HG03196 (cell line): ENCODE measurements around the gene PIPOX.

Source experiments
- ATAC-seq: cut with Tn5 transposase; IDR thresholded peaks from one replicate; pipeline ENCODE4 v1.9.1; 2021; ENCODE audit not compliant: unreplicated experiment

The PIPOX gene

DNA sequence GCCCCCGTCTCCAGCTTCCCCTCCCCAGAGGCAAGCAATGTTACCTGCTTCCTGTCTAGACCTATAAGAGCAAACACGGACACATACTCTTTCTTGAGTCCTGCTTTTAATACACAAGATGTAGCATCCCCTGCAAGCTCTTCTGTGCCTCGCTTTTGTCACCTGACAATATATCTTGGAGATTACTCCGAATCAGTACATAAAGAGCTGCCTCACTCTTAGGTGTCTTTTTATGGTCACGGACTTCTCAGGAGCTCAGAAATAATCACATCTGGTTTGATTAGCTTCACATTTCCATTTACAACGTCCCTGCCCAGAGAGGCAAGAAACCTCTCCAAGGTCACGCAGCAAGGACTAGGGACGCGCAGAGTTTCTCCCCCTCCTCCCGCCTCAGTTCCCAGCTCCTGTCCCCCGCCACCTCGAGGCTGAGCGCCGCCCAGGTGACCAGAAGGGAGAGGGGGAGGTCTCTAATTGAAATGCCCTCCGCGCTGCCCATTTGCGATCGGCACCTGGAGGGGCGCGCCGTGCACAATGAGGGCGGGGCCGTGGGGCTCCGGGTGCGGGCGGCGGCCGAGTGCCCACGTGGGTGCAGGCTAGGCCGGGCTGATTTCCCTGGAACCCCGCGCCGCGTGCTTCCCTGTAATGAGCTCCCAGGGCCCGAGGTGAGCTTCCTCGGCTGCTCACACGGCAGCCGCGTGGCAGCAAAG is 23.3 kb upstream of the PIPOX start:
- no peak for ATAC-seq

DNA sequence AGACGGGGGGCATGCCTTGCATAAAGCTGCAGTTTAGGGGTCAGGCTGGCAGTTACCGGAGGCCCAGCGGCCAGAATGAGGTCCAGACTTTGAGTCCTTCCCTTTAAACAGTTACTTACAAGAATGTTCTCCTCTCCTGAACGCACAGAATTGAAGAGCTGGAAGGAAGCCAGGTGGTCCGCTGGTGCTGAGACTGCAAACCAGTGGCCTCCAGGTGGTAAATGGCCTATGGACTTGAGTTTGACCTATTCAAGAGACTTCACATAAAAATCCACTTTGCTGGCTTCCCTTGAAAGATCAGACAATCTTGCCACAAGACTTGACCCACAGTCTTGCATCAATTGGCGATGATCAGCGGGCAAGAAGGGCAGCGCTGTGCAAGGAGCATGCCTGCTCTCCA is 22.4 kb upstream of the PIPOX start:
- no peak for ATAC-seq

DNA sequence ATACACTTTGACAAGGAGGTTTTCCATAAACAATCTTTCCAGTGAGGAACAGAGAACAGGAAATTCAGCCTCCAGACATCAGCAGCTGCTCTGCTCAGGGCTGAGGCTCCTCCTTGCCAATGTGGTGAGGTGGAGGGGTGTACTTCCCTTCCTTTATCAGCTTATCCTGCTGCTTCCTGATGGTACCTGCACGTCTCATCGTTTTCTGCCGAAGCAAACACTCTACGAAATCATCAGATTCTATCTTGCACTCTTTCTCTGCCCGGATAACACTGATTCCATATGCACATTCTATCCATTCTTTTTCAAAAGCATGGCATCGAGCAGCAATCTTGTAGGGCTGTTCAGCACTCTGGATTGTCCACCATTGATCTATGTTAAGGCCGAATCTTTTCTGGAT is 21.7 kb upstream of the PIPOX start:
- no peak for ATAC-seq

DNA sequence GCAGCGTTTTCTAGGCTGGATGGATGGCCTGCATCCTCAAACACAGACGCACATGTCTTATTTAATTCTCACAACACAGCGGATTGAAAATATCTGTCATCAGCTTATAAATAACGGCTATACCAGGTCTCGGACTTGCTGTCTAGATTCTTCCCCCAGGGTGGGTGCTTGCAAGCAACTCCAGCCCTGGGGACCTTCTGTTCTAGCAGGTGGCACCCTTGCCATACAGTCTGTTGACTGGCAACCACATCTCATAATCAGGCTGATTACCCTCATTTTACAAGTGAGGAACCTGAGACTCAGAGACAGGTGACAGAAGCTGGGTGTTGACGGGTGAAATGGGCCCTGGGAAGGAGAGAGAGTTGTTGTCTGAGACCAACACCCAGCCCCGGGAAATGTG is 20.9 kb upstream of the PIPOX start:
- no peak for ATAC-seq

DNA sequence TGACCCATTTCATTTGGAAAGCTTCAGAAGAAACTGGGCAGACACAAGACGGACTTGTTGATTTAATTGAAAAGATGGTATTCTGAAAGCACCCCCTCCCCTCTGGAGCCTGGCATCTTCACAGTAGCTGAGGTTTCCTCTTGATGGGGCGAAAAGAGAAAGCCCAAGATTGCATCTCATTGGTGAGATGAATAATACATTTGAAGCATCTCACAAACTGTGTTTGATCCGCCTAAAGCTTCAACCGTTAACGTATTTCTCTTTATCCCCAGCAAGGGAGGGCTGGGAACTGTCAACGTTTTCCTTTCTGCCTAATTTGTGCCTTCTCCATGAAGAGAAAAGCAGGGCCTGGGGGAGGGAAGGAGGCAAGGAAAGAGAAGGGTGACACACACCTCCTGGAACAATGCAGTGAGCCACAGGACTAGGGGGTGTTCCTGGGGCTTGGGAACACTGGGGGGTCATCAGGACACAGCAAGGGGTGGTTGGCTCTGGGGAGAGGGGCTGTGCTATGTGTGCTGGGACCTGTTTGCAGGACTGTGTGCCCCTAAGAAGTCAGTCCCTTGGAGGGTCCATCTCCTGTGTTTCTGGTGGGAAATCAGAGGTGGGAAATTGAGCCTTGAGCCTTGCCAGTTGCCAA is 18.5 kb upstream of the PIPOX start:
- no peak for ATAC-seq

DNA sequence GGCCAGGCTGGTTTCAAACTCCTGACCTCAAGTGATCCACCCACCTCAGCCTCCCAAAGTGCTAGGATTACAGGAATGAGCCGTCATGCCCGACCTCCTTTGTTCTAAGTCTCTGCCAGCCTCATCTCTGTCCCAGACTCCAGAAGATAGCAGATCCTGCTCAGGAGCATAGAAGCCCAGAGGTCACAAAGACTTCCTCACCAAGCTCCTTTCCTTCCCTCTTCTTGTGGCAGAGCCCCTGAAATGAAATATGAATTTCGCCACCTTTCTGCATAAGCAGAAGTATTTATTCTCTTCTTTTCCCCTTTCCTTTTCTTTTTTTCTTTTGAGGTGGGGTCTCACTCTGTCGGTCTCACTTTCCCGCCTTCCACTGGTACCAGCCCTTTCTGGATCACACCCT is 11.5 kb upstream of the PIPOX start:
- no peak for ATAC-seq

DNA sequence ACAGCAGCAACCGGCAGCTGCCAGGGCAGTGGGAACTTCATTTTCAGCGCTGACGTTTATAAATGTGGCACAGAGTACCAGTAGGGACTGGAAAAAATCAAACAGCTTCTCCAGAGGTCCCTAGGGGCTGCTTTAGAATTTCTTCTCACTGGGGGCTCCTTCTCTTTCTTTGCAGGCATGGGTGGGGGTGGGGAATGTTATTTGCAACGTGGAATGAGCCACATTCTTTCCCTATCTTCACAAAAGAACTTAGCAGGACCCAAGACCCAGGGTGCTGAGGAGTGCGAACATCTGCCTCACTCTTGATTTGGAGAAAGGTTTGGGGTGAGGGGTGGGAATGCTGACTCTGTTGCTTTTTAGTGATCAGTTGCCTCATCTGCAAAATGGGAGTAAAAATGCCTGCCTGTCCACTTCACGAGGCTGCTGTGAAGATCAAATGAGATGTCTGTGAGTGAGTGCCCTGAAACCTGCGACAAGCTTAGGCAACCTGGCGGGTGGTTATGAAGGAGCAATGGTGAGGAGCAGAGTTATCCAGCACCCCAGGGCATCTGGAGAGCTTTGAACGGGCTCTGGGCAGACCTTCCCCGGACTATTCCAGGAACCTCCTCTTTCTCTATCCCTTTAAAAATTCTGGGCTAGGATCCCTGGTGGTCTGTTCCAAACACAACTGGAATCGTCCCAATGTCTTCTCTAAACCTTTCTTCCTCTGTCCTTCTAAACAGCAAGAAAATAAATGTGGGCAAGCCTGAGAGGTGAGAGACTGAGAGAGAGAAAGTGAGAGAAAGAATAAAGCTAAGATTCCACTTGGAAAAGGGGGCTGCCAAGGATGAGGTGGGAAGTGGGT is 10.7 kb upstream of the PIPOX start:
- ATAC-seq: no peak

DNA sequence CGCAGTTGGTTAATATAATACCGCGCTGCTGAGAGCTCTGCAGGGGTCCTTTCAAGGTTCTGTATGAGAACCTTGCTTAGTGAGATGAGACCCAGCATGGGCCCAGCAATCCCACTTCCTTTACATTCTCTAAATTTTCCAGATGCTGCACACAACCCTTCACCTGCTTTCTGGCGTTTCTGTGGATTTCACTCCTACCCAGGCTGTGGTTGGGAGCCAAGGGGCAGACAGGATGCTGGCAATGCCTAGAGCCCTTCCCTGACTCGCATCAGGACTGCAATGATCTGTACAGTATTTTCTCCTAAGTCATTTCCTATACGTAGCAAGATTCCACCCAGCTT is 10.1 kb upstream of the PIPOX start:
- no peak for ATAC-seq

DNA sequence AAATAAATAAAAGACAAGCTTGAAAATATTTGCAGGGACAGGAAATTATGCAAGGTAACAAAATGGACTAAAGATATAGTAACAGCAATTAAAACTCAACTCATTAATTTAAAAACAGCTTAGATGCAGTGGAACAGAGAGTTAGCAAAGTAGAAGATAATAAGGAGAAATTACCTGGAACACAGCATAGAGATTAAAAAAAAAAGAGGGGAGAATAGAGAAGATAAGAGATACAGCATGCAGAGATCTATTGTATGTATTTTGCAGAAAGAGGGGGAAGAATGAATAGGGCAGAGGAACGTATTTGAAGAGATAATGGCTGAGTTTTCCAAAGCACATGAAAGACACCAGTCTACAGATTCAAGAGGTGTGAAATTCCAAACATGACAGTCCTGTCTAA is 8.4 kb upstream of the PIPOX start:
- ATAC-seq: no peak

DNA sequence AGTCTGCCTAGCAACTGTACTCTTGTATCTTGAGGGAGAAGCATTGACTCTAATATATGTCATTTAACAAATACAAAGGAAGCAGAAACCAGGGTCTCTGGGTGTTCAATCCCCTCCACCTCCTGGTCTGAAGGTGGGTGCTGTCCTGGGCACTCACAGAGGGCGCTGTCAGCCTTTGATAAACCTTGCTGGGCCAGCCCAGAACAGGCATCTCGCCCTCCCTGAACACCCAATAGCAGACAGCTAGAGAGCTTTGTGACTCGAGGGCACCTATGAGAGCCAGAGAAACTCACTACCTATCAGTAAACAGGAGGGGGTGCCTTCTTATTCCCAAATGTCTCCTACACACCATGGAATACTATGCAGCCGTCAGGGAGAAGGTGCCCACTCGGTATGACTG is 6.4 kb upstream of the PIPOX start:
- no peak for ATAC-seq

DNA sequence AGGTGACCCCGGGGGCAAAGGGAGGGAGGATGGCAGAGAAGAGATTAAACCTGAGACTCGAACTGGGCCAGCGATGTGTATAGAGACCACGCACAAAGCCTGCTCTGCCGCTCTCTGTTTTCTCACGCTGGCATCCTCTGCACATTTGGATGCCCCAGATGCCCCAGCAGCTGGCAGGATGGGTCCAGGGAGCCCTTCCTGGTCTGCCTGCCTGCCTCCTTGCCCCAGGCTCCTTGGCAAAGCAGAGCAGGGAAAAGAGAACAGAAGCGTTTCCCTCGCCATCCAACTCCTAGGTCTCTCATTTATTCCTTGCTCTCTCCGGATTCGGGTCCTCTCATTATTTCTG is 5.2 kb upstream of the PIPOX start:
- no peak for ATAC-seq

DNA sequence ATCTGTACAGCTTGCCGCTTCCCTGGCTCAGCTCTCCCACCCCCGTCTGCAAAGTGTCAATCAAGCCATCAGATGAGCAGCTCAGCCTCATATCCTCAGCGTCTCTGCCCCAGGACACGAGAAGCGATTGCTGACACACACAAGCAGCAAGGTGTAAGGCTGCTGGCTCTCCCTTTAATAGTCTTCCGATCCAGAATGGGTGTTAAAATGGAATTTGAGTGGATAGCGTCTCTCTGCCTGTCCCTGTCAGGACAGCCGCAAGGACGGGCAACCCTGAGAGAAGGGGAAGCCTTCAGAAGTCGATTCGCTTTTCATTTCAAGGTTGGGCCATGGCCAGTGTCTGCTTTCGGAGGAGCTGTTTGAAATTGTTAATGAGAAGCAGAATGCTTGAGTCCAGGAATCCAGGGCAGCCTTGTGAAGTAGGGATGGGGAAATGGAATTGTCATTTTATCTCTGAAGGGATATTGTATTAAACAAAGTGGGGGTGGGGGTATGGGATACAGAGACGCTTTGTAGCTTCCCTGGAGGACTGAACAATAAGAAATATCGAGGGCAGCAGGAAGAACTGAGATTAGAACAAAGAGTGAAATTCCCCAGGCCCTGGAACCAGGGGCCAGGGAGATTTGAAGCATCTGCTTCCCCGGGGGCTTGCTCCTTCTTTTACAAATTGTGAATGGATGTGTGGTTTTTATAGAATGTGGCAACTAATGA is 4.7 kb upstream of the PIPOX start:
- no peak for ATAC-seq

DNA sequence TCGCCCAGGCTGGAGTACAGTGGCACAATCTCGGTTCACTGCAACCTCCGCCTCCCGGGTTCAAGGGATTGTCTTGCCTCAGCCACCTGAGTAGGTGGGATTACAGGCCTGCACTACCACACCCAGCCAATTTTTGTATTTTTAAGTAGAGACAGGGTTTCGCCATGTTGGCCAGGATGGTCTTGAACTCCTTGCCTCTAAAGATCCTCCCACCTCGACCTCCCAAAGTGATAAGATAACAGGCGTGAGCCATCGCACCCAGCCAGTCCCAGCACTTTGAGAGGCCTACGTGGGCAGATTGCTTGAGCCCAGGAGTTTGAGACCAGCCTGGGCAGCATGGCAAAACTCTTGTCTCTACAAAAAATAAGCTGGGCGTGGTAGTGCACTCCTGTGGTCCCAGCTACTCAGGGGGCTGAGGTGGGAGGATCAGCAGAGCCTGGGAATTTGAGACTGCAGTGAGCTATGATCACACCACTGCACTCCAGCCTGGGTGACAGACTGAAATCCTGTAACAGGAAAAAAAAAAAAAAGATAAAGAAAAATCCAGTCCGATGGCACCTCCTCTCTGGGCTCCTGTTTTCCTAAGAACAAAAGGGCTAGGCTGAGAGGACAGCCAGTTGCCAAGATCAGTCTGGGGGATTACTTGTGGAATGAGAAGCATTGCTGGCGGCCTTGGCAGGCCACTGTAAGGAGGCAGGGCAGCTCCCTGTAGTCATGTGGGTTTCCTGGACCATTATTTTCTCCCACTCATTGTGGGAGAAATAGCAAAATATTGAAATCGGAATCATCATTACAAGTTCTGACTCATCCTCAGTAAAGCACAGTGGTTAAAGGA is 3.0 kb upstream of the PIPOX start:
- ATAC-seq: no peak

DNA sequence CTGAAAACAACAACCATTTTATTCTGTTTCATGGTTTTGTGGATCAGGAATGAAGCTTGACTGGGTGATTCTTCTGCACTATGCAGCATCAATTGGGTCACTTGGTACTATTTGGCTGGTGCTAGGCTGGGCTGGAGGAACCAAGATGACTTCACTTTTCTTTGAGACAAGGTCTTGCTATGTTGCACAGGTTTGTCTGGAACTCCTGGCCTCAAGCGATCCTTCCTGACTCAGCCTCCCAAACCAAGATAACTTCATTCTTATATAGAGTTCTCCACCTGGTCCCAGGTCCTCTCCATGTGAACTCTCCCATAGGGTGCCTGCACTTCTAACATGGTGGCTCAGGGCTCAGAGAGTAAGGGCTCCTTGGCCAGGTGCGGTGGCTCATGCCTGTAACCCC is 1.9 kb upstream of the PIPOX start:
- no peak for ATAC-seq

DNA sequence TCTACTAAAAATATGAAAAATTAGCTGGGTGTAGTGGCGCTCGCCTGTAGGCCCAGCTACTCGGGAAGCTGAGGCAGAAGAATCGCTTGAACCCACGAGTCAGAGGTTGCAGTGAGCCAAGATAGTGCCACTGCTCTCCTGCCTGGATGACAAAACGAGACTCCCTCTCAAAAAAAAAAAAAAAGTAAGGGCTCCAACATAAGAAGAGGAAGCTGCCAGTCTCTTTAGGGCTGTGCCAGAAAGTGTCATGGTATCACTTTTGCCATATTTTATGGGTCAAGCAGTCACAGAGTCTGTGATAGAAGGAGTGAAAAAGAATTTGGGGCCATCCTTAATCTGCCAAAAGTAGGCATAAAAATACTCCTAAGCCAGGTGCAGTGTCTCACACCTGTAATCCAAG is 1.4 kb upstream of the PIPOX start:
- ATAC-seq: no peak

DNA sequence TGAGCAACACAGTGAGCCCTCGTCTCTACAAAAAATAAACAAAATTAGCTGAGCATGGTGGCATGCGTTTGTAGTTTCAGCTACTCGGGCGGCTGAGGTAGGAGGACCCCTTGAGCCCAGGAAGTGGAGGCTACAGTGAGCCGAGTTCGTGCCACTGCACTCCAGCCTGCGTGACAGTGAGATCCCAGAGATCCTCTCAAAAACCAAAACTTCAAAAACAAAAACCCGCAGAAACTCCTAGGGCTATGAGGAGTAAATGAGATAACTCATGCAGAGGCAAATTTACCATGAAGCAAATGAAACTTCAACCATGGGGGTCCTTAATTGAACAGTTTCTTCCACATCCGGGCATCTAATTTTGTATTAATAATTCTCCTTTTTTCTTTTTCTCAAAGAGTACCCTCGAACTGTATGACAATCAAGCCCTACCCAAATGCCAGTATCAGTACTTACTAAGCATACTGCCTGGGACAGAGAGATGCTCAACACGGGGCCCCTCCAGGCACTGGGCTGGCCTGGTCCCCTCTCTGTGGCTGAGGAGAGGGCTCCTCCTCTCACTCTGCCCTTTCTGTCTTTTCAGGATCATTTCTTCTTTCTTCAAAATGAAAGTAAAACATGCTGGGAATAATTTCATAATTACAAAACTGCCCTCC is 789 bp upstream of the PIPOX start:
- no peak for ATAC-seq

DNA sequence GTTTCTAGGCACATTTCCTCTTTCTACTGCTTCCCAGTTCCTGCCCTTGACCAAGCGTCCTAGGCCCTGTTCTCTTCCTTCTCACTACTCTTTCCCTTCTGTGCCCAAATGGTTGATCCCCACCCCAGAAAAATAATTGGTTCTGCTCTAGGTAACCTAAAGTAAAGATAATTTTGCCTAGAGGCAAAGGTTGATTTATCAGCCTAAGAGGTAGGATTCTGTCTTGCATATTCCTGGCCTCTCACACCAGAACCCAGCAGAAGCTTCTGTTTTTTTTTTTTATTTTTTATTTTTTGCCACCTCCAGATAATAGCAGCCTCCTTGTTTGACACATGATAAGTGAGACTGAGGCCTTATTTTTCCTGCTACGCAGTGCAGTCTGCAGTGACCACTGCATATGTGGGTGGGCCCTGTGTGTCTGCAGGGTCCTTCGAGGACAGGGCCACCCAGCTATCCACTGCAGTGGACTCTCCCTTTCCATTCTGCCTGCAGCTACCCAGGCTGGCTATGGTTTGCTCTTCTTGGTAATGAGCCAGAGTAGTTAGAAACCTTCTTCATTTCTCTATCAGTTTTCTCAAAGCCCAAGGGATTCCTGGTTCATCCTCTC is 701 bp downstream of the PIPOX start:
- no peak for ATAC-seq

DNA sequence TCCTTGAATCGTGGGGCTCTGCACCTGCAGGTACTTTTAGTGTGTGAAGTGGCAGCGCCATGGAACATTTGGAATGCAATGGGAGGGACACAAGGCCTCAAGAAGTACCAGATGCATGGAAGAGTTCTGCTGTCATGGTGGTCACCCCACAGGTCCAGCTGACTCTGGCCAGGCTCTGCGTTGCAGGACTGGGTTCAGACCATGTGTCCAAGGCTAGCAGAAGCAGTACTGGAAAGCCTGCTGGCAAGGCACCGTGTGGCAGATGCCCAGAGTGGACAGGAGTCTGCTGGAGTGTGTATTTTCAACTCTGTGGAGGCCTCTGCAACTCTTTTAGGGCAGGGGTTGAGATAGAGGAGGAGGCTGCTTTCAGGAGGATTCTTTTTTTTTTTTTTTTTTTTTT is 2.1 kb downstream of the PIPOX start:
- ATAC-seq: no peak

DNA sequence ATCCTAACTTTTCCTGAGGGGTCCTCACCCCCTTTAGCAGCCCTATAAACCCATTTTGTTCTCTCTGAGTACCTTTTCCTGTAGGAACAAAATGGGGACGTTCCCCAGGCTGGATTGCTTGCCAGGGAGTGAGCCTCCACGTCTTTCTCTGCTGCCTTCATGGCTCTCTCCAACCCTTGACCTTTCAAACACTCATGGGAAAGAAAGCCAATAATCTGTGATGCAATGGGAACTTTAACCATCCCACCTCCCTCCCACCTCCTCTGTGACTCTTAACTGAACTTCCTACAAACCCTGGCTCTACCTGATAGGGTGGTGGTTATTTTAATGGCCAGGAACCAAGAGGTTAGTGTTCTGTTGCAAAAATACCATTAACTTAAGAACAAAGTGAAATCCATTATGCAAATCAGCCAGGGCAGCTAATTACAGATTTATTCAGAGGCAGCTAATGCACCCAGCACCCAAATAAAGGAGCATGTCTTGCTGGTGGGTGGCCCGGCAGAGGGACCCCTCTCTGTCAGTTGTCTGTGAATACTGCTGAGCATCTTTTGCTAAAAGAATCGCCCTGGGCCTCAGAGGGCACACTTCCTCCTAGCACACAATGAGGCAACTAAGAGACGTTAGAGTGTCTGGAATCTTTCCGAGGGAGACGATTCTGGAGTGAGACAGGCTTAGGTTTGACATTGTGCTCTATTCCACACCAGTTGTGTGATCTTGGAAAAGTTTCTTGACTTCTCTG is 3.0 kb downstream of the PIPOX start:
- ATAC-seq: no peak
